Cerebellar cortex (tissue), 1 donor: Measurements from ENCODE around the gene MITF.
A peak's percentile ranks its signal among the peaks of the same experiment; 100 is the strongest.
"Not testable (repeated sequence)": the region's sequence is repeated elsewhere in the genome, so short reads cannot be mapped to it uniquely, and the experiment has no call there.

ENCODE experiments used
- DNase-seq: peaks from one replicate; pipeline ENCODE4 v3.0.0-alpha.2; 2015; ENCODE audit warnings: low spot score

Gene MITF

DNA sequence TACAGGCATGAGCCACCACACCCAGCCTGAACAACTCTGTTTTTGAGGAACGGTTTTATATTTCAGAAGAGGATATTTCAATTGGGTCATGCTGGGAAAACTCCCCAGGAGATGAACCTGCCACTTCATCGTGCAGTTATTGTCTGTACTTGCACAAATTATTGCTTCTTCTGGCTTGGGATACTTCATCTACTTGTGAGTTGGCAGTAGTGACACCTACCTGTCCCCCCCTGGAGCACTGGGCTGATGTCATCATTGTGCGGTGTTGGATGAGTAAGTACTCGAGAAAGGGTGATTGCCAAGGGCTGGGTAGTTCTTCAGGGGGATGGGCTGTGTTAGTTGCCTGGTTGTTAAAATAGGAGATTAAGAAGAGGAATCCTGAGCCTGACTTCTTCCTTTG, 175.1 kb downstream of the MITF start:
- DNase-seq, result no peak

DNA sequence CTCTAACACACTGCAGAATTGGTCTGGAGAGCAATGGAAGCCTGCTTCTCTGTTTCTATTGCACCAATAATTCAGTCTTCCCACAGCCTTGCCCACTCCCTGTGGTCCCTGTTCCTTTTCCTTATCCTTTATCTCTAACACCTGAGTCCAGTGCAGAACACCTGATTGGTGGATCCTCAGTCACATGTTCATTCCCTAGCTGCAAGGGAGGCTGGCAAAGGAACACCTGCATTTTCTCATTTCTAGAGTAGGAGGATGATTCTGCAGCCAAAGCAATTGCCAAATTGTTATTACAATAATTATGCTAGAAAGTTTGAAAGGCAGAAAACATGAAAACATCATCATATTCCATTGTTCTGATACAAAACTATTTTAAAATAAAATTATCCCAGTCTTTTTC, 176.5 kb downstream of the MITF start:
- DNase-seq, result no peak

DNA sequence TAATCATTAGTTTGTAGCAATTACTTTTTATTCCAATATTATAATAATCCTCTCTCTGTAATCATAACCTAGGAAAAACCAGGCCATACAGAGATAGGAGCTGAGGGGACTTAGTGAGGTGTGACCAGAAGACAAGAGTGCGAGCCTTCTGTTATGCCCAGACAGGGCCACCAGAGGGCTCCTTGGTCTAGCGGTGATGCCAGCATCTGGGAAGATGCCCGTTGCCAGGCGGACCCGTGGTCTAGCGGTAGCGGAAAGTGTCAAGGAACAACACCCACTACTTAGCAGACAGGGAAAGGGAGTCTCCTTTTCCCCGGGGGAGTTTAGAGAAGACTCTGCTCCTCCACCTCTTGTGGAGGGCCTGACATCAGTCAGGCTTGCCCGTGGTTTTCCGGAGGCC, 180.7 kb downstream of the MITF start:
- not testable (repeated sequence) for DNase-seq

DNA sequence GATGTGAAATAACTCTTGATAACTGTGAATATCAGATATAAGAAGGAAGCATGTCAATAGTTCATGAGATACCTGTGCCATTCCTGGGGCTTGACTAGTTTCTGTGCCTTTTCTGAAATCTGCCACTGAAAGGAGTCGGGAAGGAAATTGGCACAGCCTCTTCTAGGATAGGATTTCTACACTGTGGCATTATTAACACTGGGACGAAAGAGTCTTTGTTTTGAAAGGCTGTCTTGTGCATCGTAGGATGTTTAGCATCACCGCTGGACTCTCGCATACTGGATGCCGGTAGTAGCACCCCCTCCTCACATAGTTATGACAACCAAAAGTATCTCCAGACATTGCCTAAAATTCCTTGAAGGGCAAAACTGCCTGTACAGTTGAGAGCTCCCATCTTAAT, 182.4 kb downstream of the MITF start:
- no peak for DNase-seq

DNA sequence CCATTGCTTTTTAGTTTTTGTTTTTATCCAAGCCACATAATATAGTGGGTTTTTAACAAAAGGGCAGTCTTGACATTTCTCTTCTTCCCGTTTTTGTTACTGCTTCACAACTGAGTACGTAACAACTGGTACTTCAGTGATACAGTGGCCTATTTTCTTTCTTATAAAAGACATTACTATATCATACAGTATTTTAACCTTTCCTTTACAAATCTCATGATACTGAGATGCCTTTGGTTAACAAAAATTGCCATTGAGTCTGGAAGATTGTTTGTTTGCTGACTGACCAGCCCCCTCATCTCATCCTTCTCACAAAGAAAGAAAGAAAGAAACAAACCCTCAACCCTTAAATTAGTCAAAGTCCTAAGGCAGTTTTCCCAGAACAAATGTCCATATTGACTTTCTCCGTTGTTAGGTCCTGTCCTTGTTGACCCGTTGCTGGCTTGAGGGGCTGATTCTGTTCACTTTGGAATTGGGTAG, 183.3 kb downstream of the MITF start:
- no peak for DNase-seq

DNA sequence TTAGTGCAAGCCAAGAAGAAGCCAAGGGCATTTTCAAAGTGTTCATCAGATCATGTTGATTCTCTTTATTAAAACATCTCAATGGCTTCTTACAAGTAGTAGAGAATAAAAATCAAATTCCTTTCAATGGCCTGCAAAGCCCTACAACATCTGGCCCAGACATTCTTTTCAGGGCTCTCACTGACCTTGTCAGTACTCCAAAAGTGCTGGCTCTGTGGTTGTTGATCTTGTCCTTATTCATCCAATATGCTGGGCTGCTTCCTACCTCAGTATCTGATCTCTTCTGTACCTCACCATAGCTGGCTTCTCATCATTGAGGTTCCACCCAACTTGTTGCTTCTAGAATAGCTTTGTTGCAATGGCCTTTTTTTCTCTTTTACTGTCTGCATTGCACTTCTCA, 186.2 kb downstream of the MITF start:
- DNase-seq, result no peak

DNA sequence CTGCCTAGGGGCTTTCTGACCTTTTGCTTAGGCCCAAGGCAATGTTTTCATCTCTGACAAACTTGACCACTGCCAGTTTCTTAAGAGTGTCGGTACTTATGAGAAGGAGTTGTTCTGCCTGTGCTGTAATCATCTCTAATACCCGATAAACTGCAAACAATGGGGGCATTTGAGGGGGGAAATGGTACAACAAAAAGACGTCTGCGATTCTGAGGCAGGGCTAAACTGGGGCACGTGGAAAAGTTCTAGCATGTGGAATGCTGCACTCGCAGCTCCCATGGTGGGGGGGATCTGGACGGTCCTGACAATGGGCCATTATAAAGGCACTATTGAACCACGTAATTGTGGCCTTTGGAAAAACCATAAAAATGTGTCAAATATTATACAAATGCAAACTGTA, 187.1 kb downstream of the MITF start:
- DNase-seq, result no peak

DNA sequence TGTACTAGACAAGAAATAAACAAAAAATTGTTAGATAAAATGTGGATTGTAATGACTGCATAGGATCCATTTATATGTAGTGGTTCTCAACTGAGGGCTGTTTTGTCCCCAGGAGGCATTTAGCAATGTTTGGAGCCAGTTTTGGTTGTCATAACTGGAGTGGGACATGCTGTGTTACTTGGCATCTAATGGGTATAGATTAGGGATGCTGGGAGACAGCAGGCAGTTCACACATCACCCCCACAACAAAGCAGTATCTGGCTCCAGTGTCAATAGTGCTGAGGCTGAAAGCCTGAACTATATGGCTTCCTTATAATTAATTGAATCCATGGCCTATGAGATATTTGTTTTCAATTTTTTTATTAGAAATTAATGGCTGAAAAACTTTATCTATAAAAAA, 188.3 kb downstream of the MITF start:
- DNase-seq, result no peak

DNA sequence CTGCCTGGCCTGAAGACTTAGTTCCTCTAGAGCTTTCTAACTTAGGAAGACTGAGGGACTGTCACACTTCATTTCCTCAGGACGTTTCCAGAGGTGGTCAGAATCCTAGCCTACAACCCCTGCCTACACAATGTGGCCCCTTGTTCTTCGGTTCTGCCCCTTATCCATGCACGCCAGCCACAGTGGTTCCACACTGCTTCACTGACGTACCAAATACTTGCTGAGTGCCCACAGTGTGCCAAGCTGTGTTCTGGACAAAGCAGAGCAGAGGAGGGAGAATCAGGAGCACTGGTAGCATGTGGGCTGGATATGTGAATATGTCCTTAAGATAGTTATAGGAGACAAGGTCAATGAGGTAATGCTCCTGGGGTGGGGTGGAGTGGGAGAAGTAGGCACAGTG, 189.8 kb downstream of the MITF start:
- no peak for DNase-seq

DNA sequence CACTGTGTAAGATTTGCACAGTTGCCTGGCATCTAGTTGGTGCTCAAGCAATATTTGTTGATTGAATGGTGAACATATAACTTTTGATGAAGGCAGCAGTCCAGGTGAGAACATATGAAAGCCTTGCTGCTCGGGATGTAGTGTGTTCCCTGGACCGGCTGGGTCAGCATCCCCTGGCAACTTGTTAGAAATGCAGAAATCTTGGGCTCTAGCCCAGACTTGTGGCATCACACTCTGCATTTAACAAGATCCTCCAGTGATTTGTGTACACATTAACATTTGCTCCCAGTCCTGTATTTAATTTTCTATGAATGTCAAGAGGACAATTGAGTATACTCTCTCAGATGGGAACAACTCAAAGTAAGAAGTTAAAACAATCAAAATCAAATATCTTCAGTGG, 191.3 kb downstream of the MITF start:
- no peak for DNase-seq

DNA sequence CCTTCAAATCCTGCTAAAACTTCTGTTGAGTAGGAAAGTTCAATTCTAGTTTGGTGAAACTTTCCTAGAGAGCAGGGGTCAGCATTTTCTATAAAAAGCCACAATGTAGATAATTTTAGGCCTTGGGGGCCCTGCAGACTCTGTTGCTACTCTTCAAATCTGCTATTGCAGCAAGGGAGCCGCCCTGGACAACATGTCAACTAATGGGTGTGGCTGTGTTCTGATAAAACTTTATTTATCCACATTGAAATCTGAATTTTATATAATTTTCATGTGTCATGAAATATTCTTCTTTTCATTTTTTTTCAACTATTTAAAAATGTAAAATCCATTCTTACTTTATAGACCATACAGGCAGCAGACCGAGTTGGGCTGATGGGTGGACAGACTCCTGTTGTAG, 192.8 kb downstream of the MITF start:
- no peak for DNase-seq

DNA sequence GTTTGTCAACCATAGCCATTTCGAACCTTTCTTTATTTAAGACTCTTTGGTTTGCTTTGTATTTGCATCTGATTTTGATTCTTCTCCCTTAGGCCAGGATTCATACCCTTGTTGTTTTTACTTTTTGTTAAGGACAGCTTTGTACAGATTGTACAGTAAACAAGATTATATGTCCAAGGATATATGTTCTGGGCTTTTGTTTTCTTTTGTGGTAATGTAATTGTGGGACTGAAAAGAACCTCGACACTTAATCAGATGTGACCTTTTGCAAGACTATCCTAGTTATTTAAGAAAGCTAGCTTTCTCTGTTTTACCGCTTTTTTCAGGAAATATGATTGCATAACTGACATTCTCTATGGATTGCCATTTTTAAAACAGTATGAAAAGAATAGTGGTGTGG, 193.2 kb downstream of the MITF start:
- DNase-seq, result no peak

DNA sequence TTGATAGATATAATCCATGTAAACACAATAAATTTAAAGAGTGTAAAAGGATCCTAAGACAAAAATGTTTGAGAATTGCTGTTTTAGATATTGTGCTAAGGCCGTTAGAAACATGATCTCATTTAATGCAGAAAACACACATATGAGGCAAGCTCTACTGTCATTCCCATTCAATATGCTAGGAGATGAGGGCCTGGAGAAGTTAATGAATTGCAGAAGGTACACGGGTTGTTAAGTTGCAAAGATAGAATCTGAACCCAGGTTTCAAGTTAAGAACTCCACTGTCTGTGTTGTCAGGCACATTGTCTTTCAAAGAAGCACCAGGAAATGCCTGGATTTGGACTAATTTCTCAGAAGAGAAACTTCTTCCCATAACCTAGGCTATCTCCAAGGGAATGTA, 195.1 kb downstream of the MITF start:
- no peak for DNase-seq

DNA sequence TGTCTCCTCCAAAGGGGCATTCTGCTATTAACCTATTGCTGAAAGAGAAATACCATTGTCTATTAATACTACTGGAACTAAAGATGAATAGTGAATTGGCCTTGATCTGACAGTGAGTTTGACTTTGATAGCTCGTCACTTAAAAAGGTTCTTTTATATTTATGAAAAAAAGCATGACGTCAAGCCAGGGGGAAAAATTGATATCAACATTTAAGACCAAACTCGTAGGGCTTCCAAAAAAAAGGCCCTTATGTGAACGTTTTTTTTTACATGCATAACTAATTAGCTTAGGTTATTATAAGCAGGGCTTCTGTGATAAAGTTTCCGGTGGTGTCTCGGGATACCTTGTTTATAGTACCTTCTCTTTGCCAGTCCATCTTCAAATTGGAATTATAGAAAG, 197.0 kb downstream of the MITF start:
- DNase-seq, result no peak

DNA sequence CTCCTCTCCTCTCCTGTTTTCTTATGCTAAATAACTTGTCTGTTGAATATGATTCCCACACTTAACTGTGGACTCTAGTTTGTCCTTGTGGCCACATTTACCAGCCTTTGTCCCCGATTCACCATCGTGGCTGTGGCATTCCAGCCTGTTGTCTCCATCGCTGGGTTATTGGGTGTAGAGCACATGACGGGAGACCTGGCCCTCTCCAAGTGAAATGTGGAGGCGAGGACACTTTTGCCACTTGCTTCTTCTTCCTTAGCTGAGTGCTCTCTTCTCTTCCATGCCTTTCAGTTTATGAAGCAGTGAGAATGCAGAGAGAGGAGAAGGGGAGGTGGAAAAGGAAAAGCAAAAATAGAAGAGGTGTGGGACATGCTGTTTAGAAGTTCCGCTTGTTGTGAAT, 198.8 kb downstream of the MITF start:
- DNase-seq, result no peak

DNA sequence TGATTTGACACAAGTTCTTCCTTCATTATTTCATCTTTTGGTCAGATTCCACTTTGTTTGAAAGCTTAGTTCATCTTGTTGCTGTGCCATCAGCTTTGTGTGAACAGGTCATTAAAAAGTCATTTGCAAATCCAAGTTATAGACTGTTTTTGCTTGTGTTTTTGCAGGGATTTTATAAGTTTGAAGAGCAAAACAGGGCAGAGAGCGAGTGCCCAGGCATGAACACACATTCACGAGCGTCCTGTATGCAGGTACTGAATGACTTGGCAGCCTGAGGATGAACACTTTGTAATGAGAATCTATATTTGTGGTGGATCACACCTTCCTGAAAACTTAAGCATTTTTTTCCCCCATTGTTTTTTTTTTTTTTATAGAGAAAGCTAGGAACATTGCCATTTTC, 199.7 kb downstream of the MITF start:
- no peak for DNase-seq

DNA sequence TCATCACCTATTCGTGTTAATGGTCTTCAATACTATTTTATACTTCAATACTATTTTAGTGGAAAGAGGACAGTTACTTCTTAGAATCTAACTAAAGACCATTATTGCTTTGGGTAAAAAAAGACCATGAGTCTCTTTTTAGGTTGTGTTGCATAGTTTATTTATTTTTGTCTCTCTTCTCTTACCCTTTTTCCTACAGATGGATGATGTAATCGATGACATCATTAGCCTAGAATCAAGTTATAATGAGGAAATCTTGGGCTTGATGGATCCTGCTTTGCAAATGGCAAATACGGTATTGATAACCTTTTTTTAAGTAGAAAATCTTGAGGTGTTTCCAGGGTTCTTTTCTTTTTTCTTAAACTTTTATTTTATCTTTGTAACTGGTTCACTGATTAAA, 201.8 kb downstream of the MITF start:
- DNase-seq, result no peak

DNA sequence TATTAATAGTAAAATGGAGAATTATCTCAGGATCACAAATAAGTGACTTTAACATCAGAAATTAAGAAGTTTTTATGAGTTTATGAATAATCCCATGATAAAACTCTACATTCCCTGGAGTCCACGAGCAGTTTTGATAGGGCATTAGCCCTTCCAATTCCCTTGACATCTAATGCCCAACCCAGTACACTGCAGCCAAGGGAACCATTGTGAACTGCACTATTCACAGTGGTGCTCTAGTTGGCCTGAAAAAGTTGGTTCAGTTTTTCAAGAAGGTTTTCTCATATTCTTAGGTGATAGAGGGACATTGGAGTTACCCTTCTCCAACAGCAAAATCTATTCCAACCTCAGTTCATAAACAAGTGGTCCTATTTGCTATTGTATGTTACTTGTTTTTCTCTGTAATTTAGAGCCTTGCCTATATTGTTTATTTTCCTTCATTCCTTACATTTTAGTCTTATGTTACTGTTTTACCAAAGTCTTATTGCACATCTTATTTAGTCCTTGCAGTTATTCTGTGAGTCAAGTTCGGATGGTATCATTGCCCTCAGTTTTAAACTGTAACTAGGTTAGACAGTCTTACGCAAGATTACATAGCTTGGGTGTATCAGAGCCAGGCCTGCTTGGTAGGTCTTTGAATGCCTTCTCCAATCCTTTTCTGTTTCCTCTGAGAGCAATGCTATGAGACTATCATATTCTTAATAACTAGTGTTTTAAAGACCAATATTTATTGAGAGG, 202.3 kb downstream of the MITF start:
- DNase-seq, result no peak

DNA sequence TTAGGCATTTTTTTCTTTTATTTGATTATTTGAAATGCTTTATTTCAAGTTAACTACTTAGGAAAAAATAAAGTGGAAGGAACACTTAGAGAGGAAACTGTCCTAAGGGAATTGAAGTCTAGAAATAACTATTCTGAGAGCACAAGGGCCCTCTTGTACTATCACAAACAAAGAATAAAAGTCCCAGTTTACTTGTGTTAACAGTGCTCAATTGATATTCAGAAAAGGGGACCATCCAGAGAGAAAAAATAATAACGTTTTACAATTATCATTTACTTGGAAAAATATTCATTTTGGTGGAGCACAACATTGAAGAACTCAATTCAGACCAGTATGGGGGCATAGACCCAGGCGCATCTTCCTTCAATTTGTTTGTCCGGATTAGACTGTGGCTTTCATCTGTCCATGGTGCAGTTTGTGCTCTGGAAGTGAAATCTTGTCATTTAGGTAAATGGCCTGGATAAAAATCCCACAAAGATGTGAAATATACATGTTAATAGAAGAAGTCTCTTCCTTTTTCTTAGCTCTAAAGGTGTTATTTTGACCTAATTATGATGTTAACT, 205.7 kb downstream of the MITF start:
- no peak for DNase-seq

DNA sequence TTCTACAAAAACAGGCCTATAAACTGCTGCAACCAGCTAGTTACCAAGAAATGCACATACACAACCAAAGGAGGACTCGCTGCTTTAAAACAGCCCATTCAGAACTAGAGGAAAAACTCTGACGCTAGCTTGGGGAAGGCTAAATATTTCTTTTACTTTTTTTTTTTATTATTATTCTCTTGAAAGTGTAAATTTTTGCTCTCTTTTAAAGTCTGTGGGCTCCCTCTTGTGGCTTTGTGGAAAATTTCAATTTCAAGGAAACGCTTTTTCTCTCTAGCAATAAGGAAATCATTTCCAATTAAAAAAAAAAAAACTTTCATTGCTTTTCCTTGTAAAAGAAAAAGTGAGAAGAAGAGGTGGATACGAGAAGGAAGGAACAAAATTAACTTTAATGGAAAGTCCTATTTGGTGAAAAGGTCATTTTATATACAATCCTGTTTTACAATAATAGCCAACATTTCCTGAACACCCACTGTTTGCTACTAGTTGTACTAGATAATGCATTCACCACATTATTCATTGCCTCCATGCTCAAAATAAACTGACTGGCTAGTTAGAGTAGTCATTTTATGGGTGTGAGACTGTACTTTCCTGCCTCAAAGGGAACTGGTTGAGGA, 209.1 kb downstream of the MITF start:
- peak; percentile 45 for DNase-seq

DNA sequence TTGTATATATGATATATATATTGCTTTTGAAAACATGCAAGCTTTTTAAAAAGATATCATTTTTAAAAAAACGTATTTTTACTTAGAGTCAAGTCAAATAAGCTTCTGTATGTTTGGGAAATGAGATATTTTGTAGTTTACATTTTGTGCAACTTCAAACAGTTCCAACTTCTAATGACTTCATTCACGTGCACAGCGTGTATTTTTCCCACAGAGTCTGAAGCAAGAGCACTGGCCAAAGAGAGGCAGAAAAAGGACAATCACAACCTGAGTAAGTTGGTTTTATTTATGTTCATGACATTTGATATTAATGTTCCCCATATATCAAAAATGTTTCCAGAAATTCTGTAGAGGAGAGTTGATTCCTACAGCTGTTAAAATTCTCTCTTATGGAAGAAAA, 212.4 kb downstream of the MITF start:
- no peak for DNase-seq

DNA sequence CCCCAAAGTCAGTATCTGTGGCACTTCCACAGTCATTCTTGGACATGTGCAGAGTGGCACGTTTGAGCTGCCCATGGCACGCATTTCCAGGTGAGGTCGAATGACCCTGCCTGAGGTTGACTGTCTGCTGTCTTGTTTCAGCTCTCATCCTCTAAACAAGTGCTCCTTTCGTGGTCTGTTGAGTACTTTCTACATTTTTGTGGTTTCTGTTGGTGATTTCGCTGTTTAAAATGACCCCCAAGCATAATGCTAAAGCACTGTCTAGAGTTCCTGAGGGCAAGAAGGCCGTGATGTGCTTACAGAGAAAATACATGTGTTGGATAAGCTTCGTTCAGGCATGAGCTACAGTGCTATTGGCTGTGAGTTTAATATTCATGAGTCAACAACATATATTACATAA, 220.3 kb downstream of the MITF start:
- no peak for DNase-seq

DNA sequence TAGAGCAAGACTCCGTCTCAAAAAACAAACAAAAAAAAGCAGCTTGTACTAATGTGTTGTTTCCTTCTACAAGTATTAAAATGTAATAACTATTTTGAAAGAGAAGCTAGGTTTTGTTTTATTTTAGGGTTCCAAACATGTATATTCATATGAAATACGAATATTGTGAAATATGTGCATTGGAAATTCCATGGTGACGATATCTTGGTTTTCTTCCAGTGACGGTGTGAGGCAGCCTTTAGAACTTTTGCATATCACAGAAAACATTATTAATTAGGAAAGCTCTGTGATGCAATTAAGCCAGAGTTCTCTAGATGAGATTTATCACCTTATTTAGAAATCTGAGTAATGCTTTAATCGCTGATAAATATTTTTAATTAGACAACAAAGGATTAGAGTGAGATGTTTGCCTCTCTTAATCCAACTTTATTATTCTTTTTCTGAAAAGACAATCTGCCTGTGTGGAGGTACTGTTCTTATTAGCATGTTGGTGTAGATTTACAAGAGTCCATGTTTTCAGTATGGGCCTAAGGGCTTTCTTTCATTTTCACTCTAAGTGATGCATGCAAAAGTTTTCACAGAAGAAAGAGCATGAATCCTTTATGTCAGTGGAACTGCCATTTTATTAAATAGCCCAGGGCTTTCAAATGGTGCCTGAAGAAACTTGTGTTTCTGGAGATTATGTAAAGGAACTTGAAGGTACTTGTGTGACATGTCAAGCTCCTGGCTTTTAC, 222.6 kb downstream of the MITF start:
- no peak for DNase-seq
